SKM-1 (cell line): ENCODE measurements around the gene METRNL.
"Not testable (repeated sequence)": the region's sequence is repeated elsewhere in the genome, so short reads cannot be mapped to it uniquely, and the experiment has no call there.

Experiments used
- DNase-seq: peaks from one replicate; lab custom pipeline; 2025; ENCODE audit not compliant: unreplicated experiment; lab: John Stamatoyannopoulos, UW

The METRNL gene

DNA sequence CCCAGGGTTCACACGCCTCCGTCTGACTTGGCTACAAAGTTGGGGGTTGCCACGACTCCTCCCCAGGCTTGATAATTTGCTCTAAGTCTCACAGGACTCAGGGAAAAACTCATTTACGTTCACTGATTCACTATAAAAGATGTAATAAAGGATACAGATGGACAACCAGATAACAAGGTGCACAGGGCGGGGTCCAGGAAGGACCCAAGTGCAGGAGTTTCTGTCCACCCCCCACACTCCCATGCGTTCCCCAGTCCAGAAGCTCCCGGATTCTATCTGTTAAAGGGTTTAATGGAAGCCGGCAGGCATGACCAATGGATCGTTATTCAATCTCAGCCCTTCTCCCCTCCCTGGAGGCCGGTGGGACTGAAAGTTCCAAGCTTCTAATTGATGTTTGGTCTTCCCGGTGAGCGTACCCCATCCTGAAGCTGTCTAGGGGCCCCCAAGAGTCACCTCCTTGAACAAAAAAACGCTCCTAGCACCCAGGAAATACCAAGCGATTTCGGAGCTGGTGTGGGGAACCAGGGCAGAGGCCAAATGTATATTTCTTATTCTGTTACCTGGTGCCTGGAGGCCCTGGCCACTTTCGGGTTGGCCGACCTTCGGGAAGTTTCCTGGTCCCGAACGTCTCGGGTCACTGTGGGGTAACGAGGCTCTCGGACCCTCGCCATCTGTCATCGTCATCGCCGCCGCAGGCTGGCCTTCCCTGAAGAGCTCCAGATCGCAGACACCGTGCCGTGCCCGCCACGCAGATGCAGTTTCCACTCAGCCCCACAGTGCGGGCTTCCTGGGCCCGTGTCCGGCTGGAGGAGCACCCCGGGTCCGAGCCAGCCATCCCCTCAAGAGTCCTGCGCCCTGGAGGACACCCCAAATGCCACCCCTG lies 13.5 kb upstream of the METRNL start:
- no peak for DNase-seq

DNA sequence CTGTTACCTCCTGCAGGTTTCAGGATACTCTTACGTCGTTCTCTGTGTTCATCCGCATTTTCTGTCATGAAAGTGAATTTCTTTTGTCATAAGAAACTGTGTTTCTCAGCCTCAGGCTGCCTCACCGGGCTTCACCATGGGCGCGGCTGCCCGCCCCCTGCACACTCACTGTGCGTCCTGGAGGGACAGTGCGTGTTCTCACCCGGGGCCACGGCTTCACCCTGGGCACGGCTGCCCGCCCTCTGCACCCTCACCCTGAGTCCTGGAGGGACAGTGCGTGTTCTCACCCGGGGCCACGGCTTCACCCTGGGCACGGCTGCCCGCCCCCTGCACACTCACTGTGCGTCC lies 12.9 kb upstream of the METRNL start:
- DNase-seq = not testable (repeated sequence)

DNA sequence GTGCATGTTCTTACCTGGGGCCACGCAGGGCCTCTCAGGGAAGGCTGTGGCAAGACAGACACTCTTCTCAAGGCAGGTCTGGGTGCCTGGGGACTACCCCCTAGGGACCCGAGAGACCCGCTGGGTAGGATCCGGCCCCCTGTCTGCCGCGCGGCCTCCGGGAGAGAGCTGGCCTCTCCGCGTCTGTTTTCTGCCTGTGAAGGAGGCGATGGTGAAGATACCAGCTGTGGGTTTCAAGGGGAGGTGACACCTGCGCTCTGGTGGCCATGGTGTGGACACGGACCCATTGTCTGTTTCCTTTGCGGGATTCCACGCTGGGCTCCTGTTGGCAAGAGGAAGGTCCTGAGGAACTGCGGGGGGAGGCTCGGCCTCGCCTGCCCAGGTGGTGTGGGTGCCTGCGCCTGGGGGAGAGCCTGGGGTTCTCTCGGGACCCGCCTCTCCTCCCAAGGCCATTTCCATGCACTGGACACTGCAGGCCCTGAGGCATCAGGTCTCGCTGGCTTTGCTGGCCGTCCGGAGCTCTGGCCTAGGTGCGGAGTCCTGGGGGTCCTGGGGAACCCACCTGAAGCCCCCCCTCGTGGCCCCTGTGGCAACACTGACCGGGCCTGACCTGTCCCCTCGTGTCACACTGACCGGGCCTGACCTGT lies 12.2 kb upstream of the METRNL start:
- DNase-seq = no peak

DNA sequence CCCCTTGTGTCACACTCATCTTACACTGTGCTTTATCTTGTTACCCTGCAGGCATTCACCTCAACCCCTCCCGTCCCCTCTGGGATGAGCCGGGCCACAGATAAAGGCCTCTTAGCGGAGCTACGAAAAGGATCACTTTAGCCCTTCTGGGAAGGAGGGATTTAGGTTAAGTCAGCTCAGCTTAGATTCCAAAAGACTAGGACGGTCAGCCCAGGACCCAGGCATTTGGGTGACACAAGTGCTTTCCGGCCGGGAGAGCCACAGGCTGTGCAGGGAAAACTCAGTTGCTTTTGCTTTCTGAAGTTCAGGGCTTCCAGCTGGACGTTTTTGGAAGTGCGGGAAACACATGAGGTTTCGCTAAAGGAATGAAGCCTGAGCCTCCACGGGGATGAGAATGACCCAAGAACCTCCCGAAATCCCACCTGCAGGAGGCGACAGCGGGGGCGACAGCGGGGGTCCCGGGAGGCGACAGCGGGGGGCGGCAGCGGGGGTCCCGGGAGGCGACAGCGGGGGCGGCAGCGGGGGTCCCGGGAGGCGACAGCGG lies 11.6 kb upstream of the METRNL start:
- no peak for DNase-seq

DNA sequence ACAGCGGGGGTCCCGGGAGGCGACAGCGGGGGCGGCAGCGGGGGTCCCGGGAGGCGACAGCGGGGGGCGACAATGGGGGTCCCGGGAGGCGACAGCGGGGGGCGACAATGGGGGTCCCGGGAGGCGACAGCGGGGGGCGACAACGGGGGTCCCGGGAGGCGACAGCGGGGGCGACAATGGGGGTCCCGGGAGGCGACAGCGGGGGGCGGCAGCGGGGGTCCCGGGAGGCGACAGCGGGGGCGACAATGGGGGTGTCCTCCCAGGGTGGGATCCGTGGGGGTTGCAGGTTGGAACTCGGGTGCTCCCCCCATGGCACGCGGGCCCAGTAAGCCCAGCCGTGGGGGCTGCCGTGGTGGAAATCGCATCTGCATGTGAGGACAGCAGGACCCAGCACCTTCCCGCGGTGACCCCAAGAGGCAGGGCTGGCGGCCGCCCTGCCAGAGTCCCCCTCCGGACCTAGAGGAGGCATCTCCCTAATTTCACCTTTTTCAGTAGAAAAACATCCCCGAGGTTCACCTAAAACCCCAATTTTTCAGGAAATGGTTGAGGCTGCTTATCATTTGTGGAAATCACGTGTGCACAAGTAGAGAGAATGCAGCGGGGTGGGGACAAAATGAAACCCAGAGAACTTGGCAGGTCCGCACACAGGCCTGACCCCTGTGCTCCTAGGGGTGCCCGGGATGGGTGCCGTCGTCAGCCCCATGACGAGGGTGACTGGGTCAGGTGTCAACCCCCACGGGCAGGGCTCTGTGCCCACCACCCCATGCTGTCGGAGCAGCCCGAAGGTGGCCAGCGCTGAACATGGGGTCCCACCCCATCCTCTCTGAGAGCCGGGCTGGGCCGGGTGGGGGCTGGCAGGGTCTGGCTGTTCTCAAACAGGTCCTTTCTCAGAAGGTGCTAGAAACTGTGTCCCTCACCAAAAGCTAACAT lies 10.5 kb upstream of the METRNL start:
- DNase-seq = no peak

DNA sequence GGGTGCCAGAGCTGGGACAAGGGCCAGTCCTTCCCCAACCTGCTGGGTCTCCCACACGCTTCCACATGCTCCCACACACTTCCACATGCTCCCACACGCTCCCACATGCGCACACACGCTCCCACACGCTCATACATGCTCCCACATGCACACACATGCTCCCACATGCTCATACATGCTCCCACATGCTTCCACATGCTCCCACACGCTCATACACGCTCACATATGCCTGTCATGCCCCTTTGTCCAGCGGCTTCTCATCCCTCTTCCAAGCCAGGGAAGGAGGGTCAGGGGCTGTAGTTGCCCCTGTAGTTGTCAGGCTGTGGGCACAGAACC lies 9.9 kb upstream of the METRNL start:
- no peak for DNase-seq

DNA sequence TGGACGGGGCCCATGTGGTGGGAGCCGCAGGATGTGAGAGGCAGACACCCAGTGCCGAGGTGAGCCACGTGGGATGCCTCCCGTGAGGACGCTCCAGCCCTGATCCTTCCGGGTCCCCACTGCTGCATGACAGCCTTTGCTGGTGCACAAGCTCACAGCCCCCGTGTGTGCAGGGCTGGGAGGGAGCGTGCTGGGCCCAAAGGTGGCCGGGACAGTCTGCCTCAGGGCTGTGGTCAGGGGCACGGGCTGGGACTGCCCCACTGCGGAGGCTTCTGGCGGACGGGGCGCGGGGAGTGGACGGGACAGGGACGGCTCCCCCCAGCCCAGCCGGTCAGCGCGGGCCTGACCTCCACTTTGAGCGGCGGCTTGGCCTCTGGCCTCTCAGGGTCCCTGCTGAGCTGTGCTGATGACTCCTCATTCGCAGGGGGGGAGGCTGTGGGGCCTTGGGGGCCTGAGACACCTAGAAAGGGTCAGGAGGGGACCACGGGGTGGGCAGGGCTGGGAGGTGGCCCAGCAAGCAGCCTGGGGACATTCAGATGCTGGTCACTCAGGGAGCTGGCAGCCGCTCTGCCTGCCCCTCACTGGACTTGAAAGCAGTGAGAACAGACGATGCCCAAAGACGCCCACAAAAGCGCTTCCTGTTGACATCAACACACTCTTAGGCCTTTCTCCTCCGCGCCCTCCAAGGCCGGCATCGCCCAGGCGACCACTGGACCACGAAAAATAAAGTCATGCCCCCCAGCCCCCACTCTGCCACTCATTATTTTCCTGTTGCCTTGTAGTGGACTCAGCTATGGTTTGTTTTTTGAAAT lies 9.3 kb upstream of the METRNL start:
- no peak for DNase-seq

DNA sequence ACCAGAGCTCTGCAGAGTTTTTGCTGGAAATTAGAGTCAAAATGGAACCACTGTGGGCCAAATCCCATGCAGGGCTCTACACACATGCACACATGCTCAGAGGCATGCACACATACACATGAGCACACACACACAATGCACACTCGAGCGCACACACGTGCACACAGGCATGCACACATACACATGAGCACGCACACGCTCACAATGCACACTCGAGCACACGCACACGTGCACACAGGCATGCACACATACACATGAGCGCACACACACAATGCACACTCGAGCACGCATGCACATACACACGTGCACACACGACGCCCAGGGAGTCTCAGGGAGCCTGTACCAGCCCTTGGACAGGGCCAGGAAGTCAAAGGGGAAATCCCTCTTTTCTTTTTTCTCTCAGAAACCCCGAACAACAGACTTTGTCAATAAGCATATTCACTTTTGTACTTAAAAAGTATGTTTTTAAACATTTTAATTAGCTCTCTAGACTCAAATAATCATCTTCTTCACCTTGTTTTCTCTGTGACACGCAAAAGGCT lies 8.5 kb upstream of the METRNL start:
- no peak for DNase-seq

DNA sequence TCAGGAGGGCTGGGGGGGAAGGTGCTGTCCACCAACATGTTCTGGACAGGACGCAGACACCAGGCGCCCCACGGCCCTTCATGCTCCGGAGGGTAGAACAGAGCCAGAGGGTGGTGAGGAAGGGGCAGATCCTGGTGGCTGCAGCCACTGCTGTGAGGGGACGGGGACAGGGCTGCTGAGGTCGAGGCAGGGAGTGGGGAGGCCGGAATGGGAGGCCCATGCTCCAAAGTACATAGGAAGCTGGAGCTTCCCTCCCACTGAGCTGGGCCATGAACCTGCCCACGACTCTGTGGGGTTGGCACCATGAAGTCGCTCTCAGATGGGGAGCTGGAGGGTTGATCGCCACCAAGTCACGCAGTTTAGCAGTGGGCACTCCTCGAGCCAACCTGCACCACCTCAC lies 8.0 kb upstream of the METRNL start:
- no peak for DNase-seq

DNA sequence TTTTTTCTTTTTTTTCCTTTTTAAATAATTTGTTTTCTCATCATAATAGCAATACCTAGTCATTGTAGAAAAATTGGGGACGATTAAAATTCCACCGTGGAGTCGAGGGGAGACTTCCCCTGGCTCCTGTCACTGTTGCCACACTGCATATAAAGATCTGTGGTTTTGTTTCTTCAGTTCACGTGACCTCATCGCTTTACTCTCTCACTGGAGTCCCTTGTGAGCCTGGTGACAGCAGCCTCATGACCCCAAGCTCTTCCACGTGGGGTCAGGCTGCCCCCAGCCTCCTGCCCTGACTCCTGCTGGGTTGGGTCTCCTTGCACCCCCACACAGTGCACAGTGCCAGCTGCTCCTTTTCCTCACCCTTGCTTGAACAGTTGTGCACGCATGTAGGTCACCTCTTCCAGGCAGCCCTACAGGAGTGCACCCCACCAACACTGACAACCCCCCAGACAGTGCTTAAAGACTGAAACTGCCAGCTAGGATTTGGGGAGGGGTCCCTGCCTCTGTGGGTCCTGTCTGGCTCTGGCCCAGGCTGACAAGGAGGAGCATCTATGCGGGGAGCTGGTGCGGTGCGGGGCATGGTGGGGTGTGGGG lies 7.3 kb upstream of the METRNL start:
- DNase-seq = peak; percentile 60

DNA sequence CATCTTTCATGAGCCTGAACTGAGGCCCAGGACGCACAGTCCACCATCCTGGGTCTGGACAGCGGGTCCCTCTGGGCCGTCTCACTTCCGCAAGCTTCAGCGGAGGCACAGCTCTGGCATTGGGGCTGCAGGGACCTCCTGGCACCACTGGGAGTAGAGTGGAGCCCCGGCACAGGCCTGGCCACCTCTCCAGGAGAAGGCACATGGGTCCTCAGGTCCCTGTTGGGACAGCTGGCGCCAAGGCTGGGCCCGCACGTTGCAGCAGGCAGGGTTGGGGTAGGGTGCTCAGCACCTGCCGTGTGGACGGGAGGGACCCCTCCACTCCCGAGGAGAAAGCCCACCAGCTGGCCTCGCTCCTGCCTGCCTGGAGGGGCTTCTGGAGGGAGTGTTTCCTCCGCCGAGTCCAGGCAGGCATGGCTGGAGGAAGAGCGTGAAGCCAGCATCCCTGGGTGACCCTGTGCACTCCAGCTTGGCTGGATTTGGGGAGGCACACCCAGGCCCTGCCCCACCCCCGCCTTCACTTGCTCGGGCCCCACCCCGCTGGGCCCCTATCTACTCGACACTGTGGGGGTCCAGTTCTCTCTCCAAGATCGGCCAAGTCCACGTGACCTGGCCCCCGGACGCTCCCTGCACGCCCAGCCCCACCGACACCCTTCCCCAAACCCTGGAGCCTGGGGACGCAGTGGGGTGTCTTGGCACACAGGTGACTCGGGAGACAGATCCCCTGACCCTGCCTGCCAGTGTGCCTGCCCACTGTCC lies 6.6 kb upstream of the METRNL start:
- DNase-seq = no peak

DNA sequence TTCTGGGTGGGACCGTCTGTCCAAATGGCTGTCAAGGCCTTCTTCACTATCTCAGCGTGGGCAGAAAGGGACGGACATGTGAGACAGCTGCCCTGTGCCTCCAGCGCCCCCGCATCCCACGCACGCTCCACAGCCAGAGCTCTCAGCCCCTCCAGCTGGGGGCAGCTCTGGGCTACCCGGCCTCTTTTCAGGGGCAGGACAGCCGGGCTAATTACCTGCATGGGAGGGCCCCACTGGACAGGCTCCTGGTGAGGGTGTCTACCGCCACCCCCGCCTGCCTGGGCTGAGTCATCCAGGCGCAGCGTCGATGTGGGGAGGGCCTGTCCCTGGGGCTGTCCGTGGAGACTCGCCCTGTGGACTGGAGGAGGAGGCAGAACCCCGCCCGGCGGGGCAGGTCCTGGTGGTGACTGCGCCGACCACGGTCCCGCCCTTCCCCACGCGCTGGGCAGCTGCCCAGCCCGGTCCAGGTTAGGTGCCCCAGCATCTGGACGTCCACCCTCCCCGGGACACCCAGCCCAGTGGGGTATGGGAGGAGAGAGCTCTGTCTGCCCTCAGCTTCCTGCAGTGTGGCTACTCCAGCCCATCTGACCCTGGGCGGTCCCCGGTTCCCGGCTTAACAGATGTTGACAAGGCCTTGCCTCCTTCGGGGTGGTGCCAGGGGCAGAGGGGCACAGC lies 5.9 kb upstream of the METRNL start:
- no peak for DNase-seq

DNA sequence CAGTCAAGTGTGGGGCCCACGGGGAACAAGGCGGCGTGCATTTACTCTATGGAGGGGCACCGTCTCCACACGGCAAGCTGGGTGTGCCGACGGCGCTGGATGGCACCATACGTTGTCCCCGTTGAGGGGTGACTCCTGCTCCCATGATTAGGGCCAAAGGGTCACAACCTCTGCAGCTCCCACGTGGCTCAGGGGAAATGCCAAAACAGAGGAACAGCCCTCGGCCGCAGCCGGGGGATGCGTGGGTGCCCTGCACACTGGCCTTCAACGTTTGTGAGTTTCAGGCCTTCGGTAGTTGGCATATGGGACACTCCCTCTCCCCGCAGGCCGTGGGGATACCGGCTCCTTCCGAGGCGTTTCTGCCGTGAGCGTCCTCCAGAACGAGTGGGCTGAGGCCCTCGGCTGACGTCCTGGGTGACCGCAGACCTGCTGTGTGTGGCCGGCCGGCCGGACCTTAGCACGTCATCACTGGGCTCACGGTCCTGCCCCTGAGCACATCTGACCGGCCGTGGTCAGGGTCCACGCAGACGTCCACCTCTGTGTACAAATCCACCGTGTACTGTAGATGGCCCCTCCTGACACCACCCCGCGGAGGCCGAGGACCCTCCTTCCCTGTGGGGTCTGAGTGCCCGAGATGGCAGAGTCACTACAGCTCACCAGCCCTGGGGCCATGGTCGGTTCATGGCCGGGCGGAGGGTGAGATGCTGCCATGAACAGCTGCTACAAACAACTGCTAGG lies 4.8 kb upstream of the METRNL start:
- DNase-seq = no peak

DNA sequence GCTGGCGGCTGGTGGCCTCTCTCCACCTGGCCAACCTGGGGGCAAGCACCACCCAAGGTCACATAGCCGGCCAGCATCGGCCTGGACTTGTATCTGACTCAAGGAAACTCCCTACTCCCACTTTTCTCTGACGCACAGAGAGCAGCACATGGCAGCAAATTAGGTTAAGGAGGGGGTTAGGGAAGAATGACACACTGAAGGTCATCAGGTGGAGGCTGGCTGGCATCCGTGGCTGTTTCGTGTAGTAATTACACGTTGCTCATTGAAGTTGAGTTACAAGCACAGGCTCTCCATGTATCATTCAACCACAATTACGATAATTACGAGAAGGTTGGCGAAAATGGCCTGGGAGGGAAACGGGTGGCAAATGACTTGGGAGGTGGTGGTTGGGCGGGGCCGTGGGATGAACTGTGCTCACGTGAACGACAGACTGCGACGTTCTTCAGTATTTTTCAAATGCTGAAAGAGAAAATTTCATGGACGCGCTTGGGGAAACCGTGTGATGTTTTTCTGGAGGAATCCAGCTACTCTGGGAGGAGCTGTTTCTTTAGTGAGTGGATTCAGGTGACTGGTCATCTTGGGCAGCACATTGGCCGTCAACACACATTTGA lies 4.0 kb upstream of the METRNL start:
- DNase-seq = no peak

DNA sequence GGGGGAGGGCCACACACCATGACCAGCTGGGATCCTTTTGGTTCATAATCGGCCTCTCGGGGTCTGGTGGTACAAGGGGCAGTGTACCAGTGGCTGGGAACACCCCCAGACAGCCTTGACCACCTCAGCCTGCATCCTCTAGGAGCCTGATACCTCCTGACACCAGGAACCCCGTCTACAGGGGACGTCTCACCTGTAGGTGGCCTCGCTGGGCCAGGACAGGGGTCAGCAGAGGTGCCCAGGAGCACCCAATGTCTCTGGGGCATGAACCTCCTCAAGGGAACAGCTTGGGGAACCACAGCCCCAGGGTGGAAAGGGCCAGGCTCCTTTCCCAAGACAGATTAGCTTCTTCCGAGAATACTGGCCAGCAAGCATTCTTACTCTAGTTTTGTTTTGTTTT lies 2.5 kb upstream of the METRNL start:
- no peak for DNase-seq

DNA sequence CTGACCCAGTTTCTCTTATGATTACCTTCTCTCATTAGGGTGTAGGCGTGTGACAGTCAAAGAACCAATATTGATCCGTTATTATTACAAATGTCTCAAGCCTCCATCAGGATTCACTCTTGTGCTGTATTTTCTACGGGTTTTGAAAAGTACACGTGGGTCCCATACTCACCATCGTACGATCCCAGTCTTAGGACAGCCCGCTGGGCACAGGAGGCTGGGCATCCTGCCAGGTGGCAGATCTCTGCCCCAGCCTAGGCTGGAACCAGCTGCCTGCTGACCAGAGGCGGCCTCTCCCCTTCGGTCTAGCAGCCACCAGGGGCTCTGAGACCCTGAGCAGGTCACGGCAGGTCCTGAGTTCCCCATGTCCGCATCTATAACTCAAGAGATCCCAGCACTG lies 2.0 kb upstream of the METRNL start:
- no peak for DNase-seq

DNA sequence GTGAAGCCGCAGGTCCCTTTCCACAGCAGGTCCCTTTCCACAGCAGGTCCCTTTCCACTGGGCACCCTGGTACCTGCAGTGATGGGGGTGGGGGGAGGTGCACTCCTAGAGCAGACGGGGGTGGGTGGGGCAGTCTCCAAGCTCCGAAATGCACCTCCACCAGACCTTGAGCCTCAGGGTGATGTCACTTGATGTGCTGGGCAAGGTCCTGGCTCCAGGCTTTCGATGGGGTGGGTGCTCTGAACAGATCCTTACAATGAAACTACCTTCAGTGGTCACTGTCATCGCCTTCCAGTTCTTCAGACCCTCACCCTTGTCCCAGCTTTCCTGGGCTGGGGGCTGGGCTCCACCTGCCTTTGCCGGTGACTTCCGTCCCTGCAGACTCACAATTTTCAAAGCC lies 1.5 kb upstream of the METRNL start:
- no peak for DNase-seq
